GM12891 (cell line): ENCODE results near the gene RNF145.

ENCODE experiments used
- PAX5 ChIP-seq: IDR thresholded peaks from 2 replicates; pipeline ENCODE4 v1.6.1; 2011; ENCODE audit warnings: low read length, moderate library complexity, mild to moderate bottlenecking; ENCODE audit not compliant: insufficient read depth, severe bottlenecking
- POLR2A ChIP-seq: IDR thresholded peaks from 2 replicates; pipeline ENCODE4 v1.6.1; 2011; ENCODE audit warnings: low read depth, low read length, control low read depth
- TAF1 ChIP-seq: IDR thresholded peaks from 2 replicates; pipeline ENCODE4 v1.6.1; 2011; ENCODE audit warnings: low read depth, low read length, control low read depth

GRCh38 chr5:159240301-159240870 is 31.0 kb upstream of the RNF145 start:
- TF ChIP-seq POLR2A (no peak), TAF1 (no peak), PAX5 (no peak)
